C1 segment of cervical spinal cord (tissue), 14 donors: Measurements from ENCODE around the gene UTF1.
"Not testable (repeated sequence)": the region's sequence is repeated elsewhere in the genome, so short reads cannot be mapped to it uniquely, and the experiment has no call there.

Source experiments
- DNase-seq, 14 donors: peaks; one replicate each; lab custom pipeline; 2025; lab: John Stamatoyannopoulos, UW

UTF1 gene

GRCh38 chr10:133264461-133264860 lies 34.4 kb downstream of the UTF1 start:
- DNase-seq, result no peak

- DNase-seq, result not testable (repeated sequence)
Measured at GRCh38 chr10:133265052-133265451, 35.0 kb downstream of the UTF1 start.

GRCh38 chr10:133266056-133266795 lies 36.2 kb downstream of the UTF1 start:
- DNase-seq, result no peak

- no peak for DNase-seq
Measured at GRCh38 chr10:133267293-133267692, 37.3 kb downstream of the UTF1 start.

GRCh38 chr10:133267829-133268228 lies 37.8 kb downstream of the UTF1 start:
- no peak for DNase-seq

- no peak for DNase-seq
Measured at GRCh38 chr10:133268532-133268931, 38.5 kb downstream of the UTF1 start.

GRCh38 chr10:133269367-133269766 lies 39.4 kb downstream of the UTF1 start:
- no peak for DNase-seq

- no peak for DNase-seq
Measured at GRCh38 chr10:133270204-133270603, 40.2 kb downstream of the UTF1 start.

GRCh38 chr10:133270773-133271297 lies 40.8 kb downstream of the UTF1 start:
- DNase-seq, result no peak

- DNase-seq, result no peak
Measured at GRCh38 chr10:133271521-133272300, 41.7 kb downstream of the UTF1 start.

GRCh38 chr10:133272301-133272963 lies 42.4 kb downstream of the UTF1 start:
- DNase-seq, result no peak

- DNase-seq, result no peak
Measured at GRCh38 chr10:133272964-133273420, 43.0 kb downstream of the UTF1 start.

GRCh38 chr10:133273534-133274143 lies 43.6 kb downstream of the UTF1 start:
- no peak for DNase-seq

GRCh38 chr10:133274751-133275683 lies 45.0 kb downstream of the UTF1 start:
- no peak for DNase-seq

GRCh38 chr10:133275684-133276092 lies 45.7 kb downstream of the UTF1 start:
- DNase-seq, result no peak

GRCh38 chr10:133276100-133276434 lies 46.0 kb downstream of the UTF1 start:
- DNase-seq, result no peak

- no peak for DNase-seq
Measured at GRCh38 chr10:133276435-133277201, 46.6 kb downstream of the UTF1 start, which contains the start of gene ADAM8. TSS of gene ADAM8 (minus strand) at chr10:133276868. CDS start at chr10:133276817, 51 bp downstream.

GRCh38 chr10:133277277-133277992 lies 47.4 kb downstream of the UTF1 start:
- no peak for DNase-seq

- DNase-seq, result no peak
Measured at GRCh38 chr10:133277993-133278576, 48.1 kb downstream of the UTF1 start.
